Measurements from ENCODE around the gene TBC1D13.

DNA sequence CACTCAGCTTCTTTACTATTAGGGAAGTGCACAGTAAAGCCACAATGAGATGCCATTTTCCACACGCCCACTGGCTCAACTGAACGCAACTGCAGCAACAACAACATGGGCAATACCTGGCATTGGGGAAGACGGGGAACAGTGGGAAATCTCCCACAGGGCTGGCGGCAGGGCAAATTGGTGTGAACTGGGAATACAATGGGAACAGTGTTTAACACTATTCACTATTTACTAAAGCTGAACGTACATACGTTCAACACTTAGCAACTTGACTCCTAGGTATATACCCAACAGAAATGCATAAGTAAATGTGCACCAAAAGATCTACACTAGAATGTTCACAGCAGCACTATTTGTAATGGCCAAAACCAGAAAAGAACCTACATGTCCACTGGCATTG, 29.5 kb upstream of the TBC1D13 start:
- TF ChIP-seq, protein P1, sequence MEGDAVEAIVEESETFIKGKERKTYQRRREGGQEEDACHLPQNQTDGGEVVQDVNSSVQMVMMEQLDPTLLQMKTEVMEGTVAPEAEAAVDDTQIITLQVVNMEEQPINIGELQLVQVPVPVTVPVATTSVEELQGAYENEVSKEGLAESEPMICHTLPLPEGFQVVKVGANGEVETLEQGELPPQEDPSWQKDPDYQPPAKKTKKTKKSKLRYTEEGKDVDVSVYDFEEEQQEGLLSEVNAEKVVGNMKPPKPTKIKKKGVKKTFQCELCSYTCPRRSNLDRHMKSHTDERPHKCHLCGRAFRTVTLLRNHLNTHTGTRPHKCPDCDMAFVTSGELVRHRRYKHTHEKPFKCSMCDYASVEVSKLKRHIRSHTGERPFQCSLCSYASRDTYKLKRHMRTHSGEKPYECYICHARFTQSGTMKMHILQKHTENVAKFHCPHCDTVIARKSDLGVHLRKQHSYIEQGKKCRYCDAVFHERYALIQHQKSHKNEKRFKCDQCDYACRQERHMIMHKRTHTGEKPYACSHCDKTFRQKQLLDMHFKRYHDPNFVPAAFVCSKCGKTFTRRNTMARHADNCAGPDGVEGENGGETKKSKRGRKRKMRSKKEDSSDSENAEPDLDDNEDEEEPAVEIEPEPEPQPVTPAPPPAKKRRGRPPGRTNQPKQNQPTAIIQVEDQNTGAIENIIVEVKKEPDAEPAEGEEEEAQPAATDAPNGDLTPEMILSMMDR (IDR thresholded peaks at IDR 0.05; ENCODE audit: insufficient read depth, low read depth, low read length) = no peak
- no peak for TF ChIP-seq EZH2 (IDR thresholded peaks at IDR 0.05; ENCODE audit: insufficient read depth, low read length)
